OCI-LY1 (cell line): ENCODE data around the gene HNRNPK.

Experiments used
- H2AFZ ChIP-seq: fragments of 200-600 bp; sonication (generic), shearing (Covaris generic); 2 replicates; pipeline ENCODE4 v1.6.0; 2014; ENCODE audit warnings: antibody characterized with exemption, mild to moderate bottlenecking, low read length
- H3F3A ChIP-seq: fragments of 200-600 bp; sonication (generic), shearing (Covaris generic); 2 replicates; pipeline ENCODE4 v1.6.0; 2014; ENCODE audit warnings: mild to moderate bottlenecking, antibody characterized with exemption, low read length, moderate library complexity; ENCODE audit not compliant: insufficient read depth
- H3K27ac ChIP-seq: fragments of 200-600 bp; sonication (generic); 2 replicates; pipeline ENCODE4 v1.5.1; 2014; ENCODE audit warnings: low read length, mixed run types, mild to moderate bottlenecking, low read depth; ENCODE audit not compliant: poor library complexity, severe bottlenecking
- H3K27me3 ChIP-seq: fragments of 200-600 bp; sonication (generic); 2 replicates; pipeline ENCODE4 v1.6.0; 2014; ENCODE audit warnings: antibody characterized with exemption, mild to moderate bottlenecking, low read length, moderate library complexity; ENCODE audit not compliant: insufficient read depth
- H3K36me3 ChIP-seq: fragments of 200-600 bp; sonication (generic); 2 replicates; pipeline ENCODE4 v1.6.1; 2014; ENCODE audit warnings: mild to moderate bottlenecking, antibody characterized with exemption, low read length, moderate library complexity, mixed read lengths; ENCODE audit not compliant: insufficient read depth
- H3K4me1 ChIP-seq: fragments of 200-600 bp; sonication (generic); 2 replicates; pipeline ENCODE4 v1.5.1; 2014; ENCODE audit warnings: mild to moderate bottlenecking, low read length, moderate library complexity; ENCODE audit not compliant: insufficient read depth, severe bottlenecking
- H3K4me2 ChIP-seq: fragments of 200-600 bp; sonication (generic), shearing (Covaris generic); 2 replicates; pipeline ENCODE4 v1.6.1; 2014; ENCODE audit warnings: low read length
- H3K4me3 ChIP-seq: fragments of 200-600 bp; sonication (generic); 2 replicates; pipeline ENCODE4 v1.5.1; 2014; ENCODE audit warnings: low read length, low read depth, mild to moderate bottlenecking, mixed read lengths; ENCODE audit not compliant: poor library complexity, severe bottlenecking
- H3K79me2 ChIP-seq: fragments of 200-600 bp; shearing (Covaris generic); 2 replicates; pipeline ENCODE4 v1.6.1; 2016; ENCODE audit warnings: mixed run types, low read length, mixed read lengths; ENCODE audit not compliant: insufficient read depth
- H3K9ac ChIP-seq: fragments of 200-600 bp; sonication (generic), shearing (Covaris generic); 2 replicates; pipeline ENCODE4 v1.6.1; 2014; ENCODE audit warnings: mild to moderate bottlenecking, low read length, mixed read lengths
- H3K9me2 ChIP-seq: fragments of 200-600 bp; sonication (generic), shearing (Covaris generic); 2 replicates; pipeline ENCODE4 v1.6.1; 2014; ENCODE audit warnings: low read depth, mild to moderate bottlenecking, low read length, mixed read lengths
- H3K9me3 ChIP-seq: fragments of 200-600 bp; shearing (Covaris generic); 2 replicates; pipeline ENCODE4 v1.6.1; 2014; ENCODE audit warnings: low read length, mixed read lengths
- H4K20me1 ChIP-seq: fragments of 200-600 bp; sonication (generic), shearing (Covaris generic); 2 replicates; pipeline ENCODE4 v1.6.0; 2016; ENCODE audit warnings: mild to moderate bottlenecking, low read length; ENCODE audit not compliant: insufficient read depth
- CTCF ChIP-seq: fragments of 200-600 bp; sonication (generic), shearing (Covaris generic); IDR thresholded peaks from 2 replicates; pipeline ENCODE4 v1.5.1; 2017; ENCODE audit warnings: mild to moderate bottlenecking, antibody characterized with exemption, low read length, moderate library complexity, mixed read lengths
- EZH2 ChIP-seq: fragments of 200-600 bp; sonication (generic), shearing (Covaris generic); IDR thresholded peaks from 2 replicates; pipeline ENCODE4 v1.8.0; 2017; ENCODE audit warnings: borderline replicate concordance, mixed run types, mild to moderate bottlenecking, antibody characterized with exemption, low read length, moderate library complexity, mixed read lengths

The HNRNPK gene

GRCh38 chr9:83935276-83935935 is 44.6 kb downstream of the HNRNPK start:
- Histone ChIP-seq H4K20me1 (no peaks in the 10 kb centered on the region), H3K4me2 (no peak overlapping the region), H3K36me3 (no peaks in the 10 kb centered on the region), H3K79me2 (no peaks in the 10 kb centered on the region), H3K27me3 (no peaks in the 10 kb centered on the region), H3K9me2 (no peaks in the 10 kb centered on the region), H3K9me3 (no peaks in the 10 kb centered on the region), H3K4me1 (no peaks in the 10 kb centered on the region), H3K27ac (no peak overlapping the region), H3K9ac (no peak overlapping the region), H2AFZ (no peak overlapping the region), H3F3A (no peaks in the 10 kb centered on the region), H3K4me3 (no peak overlapping the region)
- TF ChIP-seq CTCF: no peak
- TF ChIP-seq EZH2: no peak

GRCh38 chr9:83934569-83935275 is 45.3 kb downstream of the HNRNPK start:
- Histone ChIP-seq H3F3A (no peaks in the 10 kb centered on the region), H3K4me3 (no peak overlapping the region), H3K9ac (no peak overlapping the region), H3K9me2 (no peaks in the 10 kb centered on the region), H3K27ac (no peak overlapping the region), H3K4me1 (no peaks in the 10 kb centered on the region), H3K27me3 (no peaks in the 10 kb centered on the region), H4K20me1 (no peaks in the 10 kb centered on the region), H3K36me3 (no peaks in the 10 kb centered on the region), H3K4me2 (no peak overlapping the region), H3K9me3 (no peaks in the 10 kb centered on the region), H3K79me2 (no peaks in the 10 kb centered on the region), H2AFZ (no peak overlapping the region)
- TF ChIP-seq EZH2: no peak
- TF ChIP-seq CTCF: no peak

- H4K20me1 ChIP-seq: no peaks in the 10 kb centered on the region
- no peaks in the 10 kb centered on the region for H3K4me1 ChIP-seq
- no peaks in the 10 kb centered on the region for H3K79me2 ChIP-seq
- no peak overlapping the region for H3K27ac ChIP-seq
- no peaks in the 10 kb centered on the region for H3K9me3 ChIP-seq
- H3K9ac ChIP-seq: no peak overlapping the region
- no peak overlapping the region for H2AFZ ChIP-seq
- H3K36me3 ChIP-seq: no peaks in the 10 kb centered on the region
- H3K4me2 ChIP-seq: no peak overlapping the region
- no peaks in the 10 kb centered on the region for H3K27me3 ChIP-seq
- TF ChIP-seq EZH2 (no peak), CTCF (no peak)
- no peaks in the 10 kb centered on the region for H3K9me2 ChIP-seq
- no peaks in the 10 kb centered on the region for H3F3A ChIP-seq
- H3K4me3 ChIP-seq: no peak overlapping the region
Measured at GRCh38 chr9:83933790-83934189, 46.2 kb downstream of the HNRNPK start.
